ENCODE data around the gene CC2D1B.

Gene CC2D1B

GRCh38 chr1:52306227-52307006 lies 59.6 kb downstream of the CC2D1B start:
- TF ChIP-seq POLR2A (IDR thresholded peaks at IDR 0.05; ENCODE audit: extremely low read depth, insufficient read length) = no peak
- TF ChIP-seq MAX (IDR thresholded peaks at IDR 0.05; ENCODE audit: low read depth, low read length) = no peak
- no peak overlapping the region for H3K4me3 ChIP-seq (ENCODE audit: low read depth, low read length)
- DNase-seq (ENCODE audit: low read depth) = peak; percentile 2

DNA sequence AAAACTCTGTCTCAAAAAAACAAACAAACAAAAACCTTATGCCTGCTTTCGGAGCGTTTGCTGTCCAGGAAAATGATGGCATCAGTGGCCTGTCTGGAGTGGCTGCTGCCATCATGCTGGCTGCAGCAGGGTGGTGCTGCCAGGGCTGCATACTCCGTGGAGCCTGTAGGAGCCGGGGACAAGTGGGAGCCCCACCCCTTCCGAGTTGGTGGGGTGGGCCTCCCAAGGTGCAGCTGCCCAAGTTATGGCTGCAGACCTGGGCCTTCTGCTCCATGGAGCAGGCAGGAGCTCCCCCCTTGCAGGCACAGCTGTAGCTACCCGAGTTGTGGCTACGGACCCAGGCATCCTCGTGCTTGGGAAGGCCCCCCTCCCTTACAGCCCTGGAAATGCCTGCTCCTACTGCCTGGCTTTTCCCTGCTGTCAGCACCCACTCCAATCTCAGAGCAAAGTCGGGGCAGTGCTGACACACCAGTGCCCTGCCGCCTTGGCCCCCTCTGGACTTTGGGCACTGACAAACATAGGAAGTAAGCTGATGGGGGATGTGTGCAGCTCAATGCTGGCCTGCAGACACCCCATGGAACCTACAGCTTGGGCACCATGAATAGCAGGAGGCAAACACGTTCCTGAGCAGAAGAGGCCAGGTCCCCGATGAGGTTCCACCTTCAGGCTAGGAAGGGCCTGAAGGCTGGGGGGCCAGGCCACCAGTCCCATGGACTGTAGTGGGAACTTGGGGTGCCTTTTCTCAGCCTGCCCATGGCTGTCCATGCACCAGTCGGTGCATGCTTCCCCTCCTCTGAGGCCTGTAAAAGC lies 60.4 kb downstream of the CC2D1B start:
- TF ChIP-seq POLR2A (IDR thresholded peaks at IDR 0.05; ENCODE audit: extremely low read depth, insufficient read length) = no peak
- TF ChIP-seq, protein P1, sequence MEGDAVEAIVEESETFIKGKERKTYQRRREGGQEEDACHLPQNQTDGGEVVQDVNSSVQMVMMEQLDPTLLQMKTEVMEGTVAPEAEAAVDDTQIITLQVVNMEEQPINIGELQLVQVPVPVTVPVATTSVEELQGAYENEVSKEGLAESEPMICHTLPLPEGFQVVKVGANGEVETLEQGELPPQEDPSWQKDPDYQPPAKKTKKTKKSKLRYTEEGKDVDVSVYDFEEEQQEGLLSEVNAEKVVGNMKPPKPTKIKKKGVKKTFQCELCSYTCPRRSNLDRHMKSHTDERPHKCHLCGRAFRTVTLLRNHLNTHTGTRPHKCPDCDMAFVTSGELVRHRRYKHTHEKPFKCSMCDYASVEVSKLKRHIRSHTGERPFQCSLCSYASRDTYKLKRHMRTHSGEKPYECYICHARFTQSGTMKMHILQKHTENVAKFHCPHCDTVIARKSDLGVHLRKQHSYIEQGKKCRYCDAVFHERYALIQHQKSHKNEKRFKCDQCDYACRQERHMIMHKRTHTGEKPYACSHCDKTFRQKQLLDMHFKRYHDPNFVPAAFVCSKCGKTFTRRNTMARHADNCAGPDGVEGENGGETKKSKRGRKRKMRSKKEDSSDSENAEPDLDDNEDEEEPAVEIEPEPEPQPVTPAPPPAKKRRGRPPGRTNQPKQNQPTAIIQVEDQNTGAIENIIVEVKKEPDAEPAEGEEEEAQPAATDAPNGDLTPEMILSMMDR (IDR thresholded peaks at IDR 0.05; ENCODE audit: low read depth, low read length) = no peak
- no peak for TF ChIP-seq MAX (IDR thresholded peaks at IDR 0.05; ENCODE audit: low read depth, low read length)
- TF ChIP-seq MYC (IDR thresholded peaks at IDR 0.05; ENCODE audit: low read depth, low read length) = no peak
- no peak for DNase-seq (ENCODE audit: low read depth)
- H3K4me3 ChIP-seq (ENCODE audit: low read depth, low read length) = no peak overlapping the region

Measured in NB4 (cell line).